CD4-positive, alpha-beta memory T cell (primary cell): Measurements from ENCODE around the gene PGS1. TPM values are rescaled to one million over a fixed set of nuclear protein-coding genes. Genes with fewer than 3 reads are reported as not detected.
A peak's percentile ranks its signal among the peaks of the same experiment; 100 is the strongest.

Experiments
- CTCF ChIA-PET: fragments of 350-600 bp; sonication (Branson Sonifier 250); formaldehyde crosslinking; loops from one replicate; lab custom pipeline; 2021; ENCODE audit warnings: inconsistent platforms; ENCODE audit not compliant: partially characterized antibody; lab: Charles Lee
- POLR2A ChIA-PET: fragments of 350-600 bp; sonication (Branson Sonifier 250); formaldehyde crosslinking; loops from one replicate; lab custom pipeline; 2021; ENCODE audit not compliant: partially characterized antibody; lab: Charles Lee
- DNase-seq, 5 donors: peaks; one replicate each; pipeline versions ENCODE4 v3.0.0 to v3.0.0-alpha.2; 2020 to 2022; ENCODE audit warnings: mixed read lengths in 1 of 5
- H3K27ac ChIP-seq: one replicate; pipeline ENCODE4 v1.7.0; 2013; ENCODE audit warnings: low read depth, low read length
- H3K27me3 ChIP-seq: 2 replicates; pipeline ENCODE4 v1.7.0; 2013; ENCODE audit warnings: mild to moderate bottlenecking, low read length, moderate library complexity; ENCODE audit not compliant: insufficient read depth
- H3K36me3 ChIP-seq: 2 replicates; pipeline ENCODE4 v1.7.0; 2013; ENCODE audit warnings: mild to moderate bottlenecking, low read length, moderate library complexity; ENCODE audit not compliant: insufficient read depth
- H3K4me1 ChIP-seq: 2 replicates; pipeline ENCODE4 v1.7.0; 2013; ENCODE audit warnings: mild to moderate bottlenecking, low read length, moderate library complexity; ENCODE audit not compliant: insufficient read depth
- H3K4me3 ChIP-seq, 2 donors: one replicate each; pipeline ENCODE4 v1.7.0; 2013; ENCODE audit warnings: low read length in 2 of 2, mild to moderate bottlenecking in 1 of 2
- H3K9me3 ChIP-seq, 2 donors: one replicate each; pipeline ENCODE4 v1.7.0; 2013; ENCODE audit warnings: low read length in 2 of 2, control low read depth in 1 of 2; ENCODE audit not compliant: control insufficient read depth in 1 of 2
- H3K27ac Mint-ChIP-seq, 7 donors: one replicate each; pipeline ENCODE4 v1.8.0; 2020 to 2021; ENCODE audit warnings: mixed read lengths in 7 of 7, mild to moderate bottlenecking in 6 of 7, inconsistent platforms in 3 of 7, moderate library complexity in 3 of 7
- H3K27me3 Mint-ChIP-seq, 2 donors: one replicate each; pipeline ENCODE4 v1.8.0; 2020 to 2021; ENCODE audit warnings: mixed read lengths in 2 of 2
- H3K36me3 Mint-ChIP-seq, 2 donors: one replicate each; pipeline ENCODE4 v1.8.0; 2020 to 2021; ENCODE audit warnings: mixed read lengths in 2 of 2, inconsistent platforms in 1 of 2, mild to moderate bottlenecking in 1 of 2
- H3K4me1 Mint-ChIP-seq, 4 donors: one replicate each; pipeline ENCODE4 v1.8.0; 2020 to 2021; ENCODE audit warnings: mixed read lengths in 4 of 4, mild to moderate bottlenecking in 1 of 4
- H3K4me3 Mint-ChIP-seq, 8 donors: one replicate each; pipeline ENCODE4 v1.8.0; 2020 to 2021; ENCODE audit warnings: mixed read lengths in 8 of 8, mild to moderate bottlenecking in 7 of 8, moderate library complexity in 6 of 8, inconsistent platforms in 3 of 8
- H3K9me3 Mint-ChIP-seq, 8 donors: one replicate each; pipeline ENCODE4 v1.8.0; 2020 to 2021; ENCODE audit warnings: mixed read lengths in 8 of 8, mild to moderate bottlenecking in 5 of 8, inconsistent platforms in 3 of 8, moderate library complexity in 1 of 8
- intact Hi-C: fragments of 100-400 bp; cut with micrococcal nuclease; formaldehyde crosslinking; loops from one replicate; pipeline ENCODE4 v1.15.1; 2023
- polyA plus RNA-seq, 2 donors: library from polyadenylated mRNA; unstranded; fragments of 300-500 nt; fragmentation: Illumina TruSeq; gene quantifications; one replicate each; pipeline ENCODE4 v1.2.3, GENCODE V29; 2021
- total RNA-seq, 2 experiments: library from RNA; stranded (reverse); gene quantifications; one replicate each; pipeline ENCODE4 v1.2.3, GENCODE V29; 2021

The PGS1 gene
- total and polyA plus RNA-seq, 4 experiments from 2014 or later, result 33.9 to 84.8 (median 60.5) TPM

GRCh38 chr17:78471635-78472034 lies 93.2 kb downstream of the PGS1 start:
- Histone ChIP-seq H3K27ac (no peak overlapping the region), H3K9me3 (no peaks in the 10 kb centered on the region), H3K36me3 (no peaks in the 10 kb centered on the region), H3K4me1 (peaks cover 11% of the 10 kb centered on the region), H3K4me3 (no peak overlapping the region), H3K27me3 (peaks cover 3% of the 10 kb centered on the region)
- POLR2A ChIA-PET, result no interaction called here
- no peak overlapping the region for H3K4me3 Mint-ChIP-seq
- H3K27ac Mint-ChIP-seq, result no peak overlapping the region
- H3K9me3 Mint-ChIP-seq, result no peaks in the 10 kb centered on the region
- DNase-seq, result no peak
- no peaks in the 10 kb centered on the region for H3K36me3 Mint-ChIP-seq
- CTCF ChIA-PET, result no interaction called here
- peaks cover 7 to 13% (median 11%) of the 10 kb centered on the region in 4 donors for H3K4me1 Mint-ChIP-seq
- intact Hi-C loops, result no loop called here
- peaks cover 3 to 9% of the 10 kb centered on the region in 2 donors for H3K27me3 Mint-ChIP-seq

DNA sequence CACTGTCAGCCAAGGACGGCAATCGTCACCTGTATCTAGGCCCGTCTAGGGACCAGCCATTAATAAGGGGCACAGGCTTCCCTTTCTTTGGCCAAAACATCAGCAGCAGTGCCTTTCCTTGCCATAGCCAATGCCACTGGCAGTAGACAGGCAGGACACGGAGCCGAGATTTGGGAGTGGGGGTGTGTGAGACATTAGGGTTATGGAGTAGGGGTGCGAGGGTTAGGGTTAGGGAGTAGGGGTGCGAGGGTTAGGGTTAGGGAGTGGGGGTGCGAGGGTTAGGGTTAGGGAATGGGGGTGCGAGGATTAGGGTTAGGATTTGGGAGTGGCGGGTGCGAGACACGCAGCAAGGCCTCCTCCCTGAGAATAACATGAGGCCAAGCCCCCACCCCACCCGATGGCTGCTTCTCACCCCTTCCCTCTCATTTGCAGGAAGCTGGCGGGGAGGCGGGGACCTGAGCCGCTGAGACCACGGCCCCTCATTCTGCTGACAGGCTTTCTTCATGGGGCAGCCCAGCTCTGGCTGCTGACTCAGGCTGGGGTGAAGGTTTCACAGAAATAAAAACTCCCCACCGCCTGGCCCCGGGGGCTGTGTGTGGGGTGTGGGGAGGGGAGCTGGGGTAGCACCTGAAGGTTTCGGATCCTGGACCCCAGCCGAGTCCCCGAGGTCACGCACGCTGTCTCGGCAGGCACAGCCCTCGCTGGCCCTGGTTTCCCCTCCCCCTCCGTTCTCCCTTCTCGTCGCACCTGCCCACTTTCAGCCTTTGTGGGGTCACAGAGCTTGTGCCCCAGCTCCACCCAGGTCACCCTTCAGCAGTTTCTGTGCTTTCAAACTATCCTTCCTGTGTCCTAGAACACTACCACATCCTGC lies 93.8 kb downstream of the PGS1 start:
- no peaks in the 10 kb centered on the region for H3K9me3 ChIP-seq
- H3K27me3 ChIP-seq, result peaks cover 3% of the 10 kb centered on the region
- ChIA-PET CTCF (no interaction called here), POLR2A (no interaction called here)
- Mint-ChIP-seq H3K9me3 (no peaks in the 10 kb centered on the region), H3K4me3 (peak overlapping the region in 1 of 8 donors; percentile 30), H3K4me1 (peaks cover 7 to 13% (median 11%) of the 10 kb centered on the region in 4 donors), H3K27ac (no peak overlapping the region), H3K36me3 (no peaks in the 10 kb centered on the region), H3K27me3 (peaks cover 3 to 9% of the 10 kb centered on the region in 2 donors)
- H3K27ac ChIP-seq, result no peak overlapping the region
- DNase-seq, result no peak
- intact Hi-C loops, result no loop called here
- no peaks in the 10 kb centered on the region for H3K36me3 ChIP-seq
- H3K4me1 ChIP-seq, result peaks cover 11% of the 10 kb centered on the region
- no peak overlapping the region for H3K4me3 ChIP-seq

DNA sequence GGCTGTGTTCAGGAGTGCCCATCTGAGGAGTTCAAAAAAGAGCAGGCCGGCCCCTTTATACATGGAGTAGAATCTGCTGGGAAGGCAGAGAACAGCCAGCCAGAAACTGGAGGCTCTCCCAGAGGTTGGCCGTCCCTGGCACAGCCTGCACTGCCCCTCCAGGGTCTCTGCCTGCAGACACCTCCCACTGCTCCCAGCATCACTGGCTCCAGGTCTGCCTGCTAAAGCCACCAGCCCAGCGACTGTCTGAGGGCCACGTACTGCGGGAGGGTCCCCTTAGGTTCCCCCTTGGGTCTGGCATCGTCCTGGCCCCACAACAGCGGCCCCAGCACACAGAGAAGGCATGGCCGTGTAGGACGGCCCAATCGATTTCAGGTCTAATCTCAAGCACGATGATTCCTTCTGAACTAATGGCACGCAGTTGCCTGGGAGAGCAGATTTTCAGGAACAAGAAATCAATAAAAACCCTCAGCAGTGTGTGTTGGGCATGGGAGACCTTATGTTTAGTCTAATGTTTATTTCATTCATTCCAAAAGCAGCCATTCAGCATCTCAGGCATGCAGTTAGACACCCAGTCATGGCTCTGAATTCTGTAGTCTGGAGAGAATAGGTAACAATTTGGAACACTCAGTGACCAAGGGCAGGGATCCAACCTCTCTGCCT lies 95.6 kb downstream of the PGS1 start:
- H3K36me3 ChIP-seq, result no peaks in the 10 kb centered on the region
- Mint-ChIP-seq H3K9me3 (no peaks in the 10 kb centered on the region), H3K27me3 (peaks cover 3 to 9% of the 10 kb centered on the region in 2 donors), H3K27ac (no peak overlapping the region), H3K36me3 (no peaks in the 10 kb centered on the region), H3K4me3 (peak overlapping the region in 1 of 8 donors; percentile 18), H3K4me1 (peaks cover 7 to 13% (median 11%) of the 10 kb centered on the region in 4 donors)
- no peak overlapping the region for H3K27ac ChIP-seq
- peaks cover 3% of the 10 kb centered on the region for H3K27me3 ChIP-seq
- no peak for DNase-seq
- intact Hi-C loops, result no loop called here
- ChIA-PET POLR2A (no interaction called here), CTCF (no interaction called here)
- H3K4me1 ChIP-seq, result peaks cover 11% of the 10 kb centered on the region
- H3K4me3 ChIP-seq, result no peak overlapping the region
- no peaks in the 10 kb centered on the region for H3K9me3 ChIP-seq

Other genes with a start within 250 kb of the PGS1 start
- gene TMC6, start 249.9 kb upstream of the PGS1 start, total RNA-seq, result 100 to 1,000 TPM; 697 to 702 TPM
- gene TMC6, start 249.9 kb upstream of the PGS1 start, polyA plus RNA-seq, result 100 to 1,000 TPM; 258 to 300 TPM
- 100 to 1,000 TPM; 424 to 430 TPM for gene TMC8, start 247.9 kb upstream of the PGS1 start, total RNA-seq
- 100 to 1,000 TPM in 1 of 2 donors, 10 to 100 TPM in 1; 77.7 to 172 TPM for gene TMC8, start 247.9 kb upstream of the PGS1 start, polyA plus RNA-seq
- gene C17orf99, start 232.3 kb upstream of the PGS1 start, total RNA-seq, result not detected
- not detected for gene C17orf99, start 232.3 kb upstream of the PGS1 start, polyA plus RNA-seq
- 10 to 100 TPM; 60.3 to 61.6 TPM for gene SYNGR2, start 210.1 kb upstream of the PGS1 start, total RNA-seq
- gene SYNGR2, start 210.1 kb upstream of the PGS1 start, polyA plus RNA-seq, result 100 to 1,000 TPM; 144 to 234 TPM
- under 1 TPM in 1 of 2 experiments, not detected in 1; 0.55 TPM for gene TK1, start 191.6 kb upstream of the PGS1 start, total RNA-seq
- 1 to 10 TPM in 1 of 2 donors, under 1 TPM in 1; 0.88 to 1.4 TPM for gene TK1, start 191.6 kb upstream of the PGS1 start, polyA plus RNA-seq
- 1 to 10 TPM; 3.6 to 3.8 TPM for gene AFMID, start 191.3 kb upstream of the PGS1 start, total RNA-seq
- gene AFMID, start 191.3 kb upstream of the PGS1 start, polyA plus RNA-seq, result 1 to 10 TPM in 1 of 2 donors, not detected in 1; 2.2 TPM
- under 1 TPM in 1 of 2 experiments, not detected in 1; 0.32 TPM for gene BIRC5, start 164.4 kb upstream of the PGS1 start, total RNA-seq
- under 1 TPM in 1 of 2 donors, not detected in 1; 0.18 TPM for gene BIRC5, start 164.4 kb upstream of the PGS1 start, polyA plus RNA-seq
- not detected for gene TMEM235, start 147.0 kb upstream of the PGS1 start, total RNA-seq
- not detected for gene TMEM235, start 147.0 kb upstream of the PGS1 start, polyA plus RNA-seq
- gene SOCS3, start 18.6 kb upstream of the PGS1 start, total RNA-seq, result 1 to 10 TPM; 7.5 to 8.4 TPM
- gene SOCS3, start 18.6 kb upstream of the PGS1 start, polyA plus RNA-seq, result 100 to 1,000 TPM in 1 of 2 donors, 10 to 100 TPM in 1; 60.8 to 220 TPM
- gene DNAH17, start 198.7 kb downstream of the PGS1 start, total RNA-seq, result under 1 TPM; 0.49 to 0.78 TPM
- 1 to 10 TPM in 1 of 2 donors, not detected in 1; 1.0 TPM for gene DNAH17, start 198.7 kb downstream of the PGS1 start, polyA plus RNA-seq